ENCODE results near the gene OR10H4. TPM values are rescaled to one million over a fixed set of nuclear protein-coding genes. Genes with fewer than 3 reads are reported as not detected.

Gene OR10H4
- total and polyA plus RNA-seq, 9 of the 15 experiments (the other 6 are each of a cell fraction or from before 2014, with no cell fraction given) = not detected

GRCh38 chr19:15986701-15987100, 37.9 kb downstream of the OR10H4 start:
- FAIRE-seq (no peak), ATAC-seq (no peak), DNase-seq (ENCODE audit: extremely low read depth in 1 of 4, low spot score in 3 of 4) (no peak)
- no peak overlapping the region for H3K4me3 ChIP-seq
- intact Hi-C loops (cut with micrococcal nuclease) = no loop called here
- no peaks in the 10 kb centered on the region; a peak in 1 of 5 replicates for H3K27me3 ChIP-seq (ENCODE audit: control insufficient read depth in 2 of 2, insufficient read depth in 2 of 2, low read length in 2 of 2)
- H3K4me2 ChIP-seq (ENCODE audit: insufficient read depth, low read length) = no peak overlapping the region
- H3K9me1 ChIP-seq (ENCODE audit: control insufficient read depth, insufficient read depth, low read length) = no peaks in the 10 kb centered on the region
- WGBS (ENCODE audit: insufficient coverage, low coverage, missing lambda C conversion rate) = 3% methylated on average over 2 of the region's 2 CpGs
- in situ Hi-C loops (cut with MboI) = no loop called here
- POLR2A ChIA-PET = no interaction called here
- no TSS peak for BruUV-seq (replicated peaks)
- H3K4me1 ChIP-seq (replicated peaks in 1 of 2; ENCODE audit: control insufficient read depth in 2 of 2, insufficient read depth in 2 of 2, low read length in 2 of 2) = no peaks in the 10 kb centered on the region
- H3K27ac ChIP-seq (ENCODE audit: extremely low read depth, low read depth, low read length) = no peak overlapping the region
- no peaks in the 10 kb centered on the region for H3K79me2 ChIP-seq (ENCODE audit: control insufficient read depth, insufficient read depth, low read length)
- H3K9ac ChIP-seq (ENCODE audit: insufficient read depth in 1 of 2, low read depth in 2 of 2, low read length in 2 of 2) = no peak overlapping the region
- H3K36me3 ChIP-seq (ENCODE audit: control insufficient read depth, insufficient read depth, low read length) = no peaks in the 10 kb centered on the region
- no peaks in the 10 kb centered on the region; the same call in 1 of the 2 replicates for H3K9me3 ChIP-seq (replicated peaks; ENCODE audit: control insufficient read depth, insufficient read depth, low read depth, low read length)
- CTCF ChIA-PET (ENCODE audit: low intra/inter-chr PET ratio) = no interaction called here
- H2AFZ ChIP-seq (ENCODE audit: low read depth, low read length) = no peak overlapping the region
- no peaks in the 10 kb centered on the region for H4K20me1 ChIP-seq (replicated peaks; ENCODE audit: control insufficient read depth, insufficient read depth, low read length)
- TF ChIP-seq DNMT1 (IDR thresholded peaks at IDR 0.05) = no peak
- no peak for TF ChIP-seq CREM (IDR thresholded peaks at IDR 0.05; ENCODE audit: low read depth)
- no peak for TF ChIP-seq ZNF592 (IDR thresholded peaks at IDR 0.05)
- no peak for TF ChIP-seq ZNF3 (CRISPR knock-in tag; IDR thresholded peaks at IDR 0.05)
- no peak for TF ChIP-seq RFX7 (CRISPR knock-in tag; IDR thresholded peaks at IDR 0.05)
- TF ChIP-seq ETV6 (IDR thresholded peaks at IDR 0.05; ENCODE audit: borderline replicate concordance in 1 of 2, low read depth in 2 of 2, low read length in 1 of 2) = no peak
- no peak for TF ChIP-seq ETV6 (CRISPR knock-in tag; IDR thresholded peaks at IDR 0.05; ENCODE audit: borderline replicate concordance)
- TF ChIP-seq ZEB2 (IDR thresholded peaks at IDR 0.05) = no peak
- no peak for TF ChIP-seq ARID3B (CRISPR knock-in tag; IDR thresholded peaks at IDR 0.05; ENCODE audit: borderline replicate concordance)
- TF ChIP-seq, protein P1, sequence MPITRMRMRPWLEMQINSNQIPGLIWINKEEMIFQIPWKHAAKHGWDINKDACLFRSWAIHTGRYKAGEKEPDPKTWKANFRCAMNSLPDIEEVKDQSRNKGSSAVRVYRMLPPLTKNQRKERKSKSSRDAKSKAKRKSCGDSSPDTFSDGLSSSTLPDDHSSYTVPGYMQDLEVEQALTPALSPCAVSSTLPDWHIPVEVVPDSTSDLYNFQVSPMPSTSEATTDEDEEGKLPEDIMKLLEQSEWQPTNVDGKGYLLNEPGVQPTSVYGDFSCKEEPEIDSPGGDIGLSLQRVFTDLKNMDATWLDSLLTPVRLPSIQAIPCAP (CRISPR knock-in tag; IDR thresholded peaks at IDR 0.05; ENCODE audit: borderline replicate concordance) = no peak
- no peak for TF ChIP-seq SRSF9 (IDR thresholded peaks at IDR 0.05; ENCODE audit: borderline replicate concordance, low read depth, low read length)
- no peak for TF ChIP-seq RBBP5 (IDR thresholded peaks at IDR 0.05; ENCODE audit: borderline replicate concordance, insufficient read depth, low read length, poor library complexity, severe bottlenecking)
- no peak for TF ChIP-seq ZNF12 (CRISPR knock-in tag; IDR thresholded peaks at IDR 0.05)
- TF ChIP-seq MBD2 (IDR thresholded peaks at IDR 0.05; ENCODE audit: borderline replicate concordance, low read depth) = no peak
- no peak for TF ChIP-seq PURB (CRISPR knock-in tag; IDR thresholded peaks at IDR 0.05; ENCODE audit: low read depth)
- TF ChIP-seq, protein P2, sequence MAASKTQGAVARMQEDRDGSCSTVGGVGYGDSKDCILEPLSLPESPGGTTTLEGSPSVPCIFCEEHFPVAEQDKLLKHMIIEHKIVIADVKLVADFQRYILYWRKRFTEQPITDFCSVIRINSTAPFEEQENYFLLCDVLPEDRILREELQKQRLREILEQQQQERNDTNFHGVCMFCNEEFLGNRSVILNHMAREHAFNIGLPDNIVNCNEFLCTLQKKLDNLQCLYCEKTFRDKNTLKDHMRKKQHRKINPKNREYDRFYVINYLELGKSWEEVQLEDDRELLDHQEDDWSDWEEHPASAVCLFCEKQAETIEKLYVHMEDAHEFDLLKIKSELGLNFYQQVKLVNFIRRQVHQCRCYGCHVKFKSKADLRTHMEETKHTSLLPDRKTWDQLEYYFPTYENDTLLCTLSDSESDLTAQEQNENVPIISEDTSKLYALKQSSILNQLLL (CRISPR knock-in tag; IDR thresholded peaks at IDR 0.05; ENCODE audit: borderline replicate concordance) = no peak

All from K562 (cell line).